BE2C (cell line): ENCODE results near the gene NPIPB13. TPM values are rescaled to one million over a fixed set of nuclear protein-coding genes. Genes with fewer than 3 reads are reported as not detected.
A peak's percentile ranks its signal among the peaks of the same experiment; 100 is the strongest.
"Not testable (repeated sequence)": the region's sequence is repeated elsewhere in the genome, so short reads cannot be mapped to it uniquely, and the experiment has no call there.

ENCODE experiments used
- DNase-seq: peaks from one replicate; pipeline ENCODE4 v3.0.0-alpha.2; 2020
- H3K27me3 ChIP-seq: fragments of 250-450 bp; sonication (Bioruptor Pico); 2 replicates; pipeline ENCODE4 v1.5.1; 2020; ENCODE audit warnings: mild to moderate bottlenecking
- H3K36me3 ChIP-seq: fragments of 250-450 bp; sonication (Bioruptor Pico); 2 replicates; pipeline ENCODE4 v1.5.1; 2020; ENCODE audit warnings: mild to moderate bottlenecking
- H3K4me1 ChIP-seq: fragments of 250-450 bp; sonication (Bioruptor Pico); 2 replicates; pipeline ENCODE4 v1.5.1; 2020
- H3K4me3 ChIP-seq: 2 replicates; pipeline ENCODE4 v1.5.1; 2011; ENCODE audit warnings: low read depth, low read length
- H3K9me3 ChIP-seq: fragments of 250-450 bp; sonication (Bioruptor Pico); 2 replicates; pipeline ENCODE4 v1.5.1; 2020
- polyA plus RNA-seq: library from polyadenylated mRNA; unstranded; fragments of >200 nt; gene quantifications from one replicate; pipeline ENCODE4 v1.2.1, GENCODE V29; 2012; ENCODE audit warnings: low read depth, missing spikeins; ENCODE audit not compliant: insufficient read length, insufficient read depth

NPIPB13 gene
- polyA plus RNA-seq = 1.8 TPM

DNA sequence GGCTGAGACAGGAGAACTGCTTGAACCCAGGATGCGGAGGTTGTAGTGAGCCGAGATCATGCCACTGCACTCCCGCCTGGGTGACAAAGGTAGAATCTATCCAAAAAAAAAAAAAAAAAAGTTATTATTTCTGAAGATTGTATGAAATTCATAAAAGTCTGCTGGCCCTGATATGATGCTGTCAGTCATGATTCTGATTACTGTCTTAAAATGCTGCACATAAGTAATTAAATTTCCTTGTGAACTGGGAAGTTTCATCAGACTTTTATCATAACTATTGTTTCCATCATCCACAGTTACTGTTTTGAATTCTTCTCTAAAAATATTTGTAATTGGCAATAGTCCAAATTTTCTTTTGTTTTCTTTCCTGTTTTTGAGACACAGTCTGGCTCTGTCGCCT is at the start of gene NPIPB13:
NPIPB13 (minus strand) TSS at position 101 of the 400 bp plus-strand sequence. CDS start 2,906 bp downstream, outside the sequence.
- not testable (repeated sequence) for H3K4me3 ChIP-seq, DNase-seq, H3K36me3 ChIP-seq, H3K27me3 ChIP-seq, H3K4me1 ChIP-seq, H3K9me3 ChIP-seq

- DNase-seq, H3K36me3 ChIP-seq, H3K27me3 ChIP-seq, H3K4me3 ChIP-seq, H3K9me3 ChIP-seq, H3K4me1 ChIP-seq: not testable (repeated sequence)
These were observed 34.1 kb upstream of the NPIPB13 start for GRCh38 chr16:30282357-30282756.

DNA sequence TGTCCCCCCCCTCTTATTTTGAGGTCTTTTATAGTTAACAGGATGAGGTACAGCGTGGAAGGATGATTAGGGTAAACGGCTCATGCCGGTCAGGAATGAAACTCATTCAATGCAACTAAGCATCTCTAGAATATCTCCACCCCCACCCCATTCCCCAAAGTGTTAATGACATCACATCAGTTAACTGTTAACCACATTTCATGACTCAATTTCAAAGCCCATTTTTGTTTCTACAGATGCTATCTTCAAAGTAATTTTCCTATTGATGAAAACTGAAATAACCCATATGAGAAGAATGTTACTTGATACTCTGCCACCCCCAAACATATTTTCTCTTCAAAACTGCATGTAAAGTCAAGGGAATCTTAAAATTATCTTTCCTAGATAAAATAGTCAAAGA is 30.2 kb upstream of the NPIPB13 start:
- DNase-seq, H3K27me3 ChIP-seq, H3K9me3 ChIP-seq, H3K4me3 ChIP-seq, H3K4me1 ChIP-seq, H3K36me3 ChIP-seq: not testable (repeated sequence)

DNA sequence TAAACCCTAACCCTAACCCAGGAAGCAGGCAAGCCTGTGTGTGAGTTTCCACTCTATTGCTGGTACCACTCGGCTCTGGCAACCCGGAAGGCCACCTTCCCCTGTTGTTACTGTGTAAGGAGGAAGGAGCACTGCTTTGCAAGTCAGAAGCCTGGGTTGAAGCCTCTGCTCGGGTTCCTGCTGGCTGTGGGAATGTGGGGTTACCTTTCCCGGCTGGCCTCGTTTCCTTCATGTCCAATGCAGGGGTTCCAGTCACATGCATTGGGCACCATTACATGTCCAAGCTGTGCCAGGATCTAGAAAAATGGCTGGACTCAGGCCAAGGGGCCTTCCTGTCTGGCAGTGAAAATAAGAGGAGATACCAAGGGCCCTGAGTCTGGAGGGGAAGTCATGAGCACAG is 31.2 kb downstream of the NPIPB13 start:
- not testable (repeated sequence) for H3K27me3 ChIP-seq, H3K9me3 ChIP-seq, H3K4me3 ChIP-seq, H3K4me1 ChIP-seq, H3K36me3 ChIP-seq
- DNase-seq = peak; percentile 1

- not testable (repeated sequence) for H3K4me1 ChIP-seq, H3K9me3 ChIP-seq, DNase-seq, H3K27me3 ChIP-seq, H3K4me3 ChIP-seq, H3K36me3 ChIP-seq
These were observed 36.9 kb downstream of the NPIPB13 start for GRCh38 chr16:30211414-30211813.

- DNase-seq = not testable (repeated sequence)
These were observed 39.2 kb downstream of the NPIPB13 start for GRCh38 chr16:30209032-30209431.

GRCh38 chr16:30207063-30207704 is 41.1 kb downstream of the NPIPB13 start:
- peak; percentile 6 for DNase-seq
- H3K9me3 ChIP-seq, H3K4me3 ChIP-seq, H3K27me3 ChIP-seq, H3K36me3 ChIP-seq, H3K4me1 ChIP-seq: not testable (repeated sequence)

More at GRCh38 chr16:30209032-30209431, 39.2 kb downstream of the NPIPB13 start:
- H3K4me3 ChIP-seq, H3K36me3 ChIP-seq, H3K9me3 ChIP-seq, H3K4me1 ChIP-seq, H3K27me3 ChIP-seq: not testable (repeated sequence)

- H3K36me3 ChIP-seq, H3K4me1 ChIP-seq, DNase-seq, H3K9me3 ChIP-seq, H3K4me3 ChIP-seq, H3K27me3 ChIP-seq: not testable (repeated sequence)
These were observed 42.0 kb downstream of the NPIPB13 start for GRCh38 chr16:30206252-30206651.

DNA sequence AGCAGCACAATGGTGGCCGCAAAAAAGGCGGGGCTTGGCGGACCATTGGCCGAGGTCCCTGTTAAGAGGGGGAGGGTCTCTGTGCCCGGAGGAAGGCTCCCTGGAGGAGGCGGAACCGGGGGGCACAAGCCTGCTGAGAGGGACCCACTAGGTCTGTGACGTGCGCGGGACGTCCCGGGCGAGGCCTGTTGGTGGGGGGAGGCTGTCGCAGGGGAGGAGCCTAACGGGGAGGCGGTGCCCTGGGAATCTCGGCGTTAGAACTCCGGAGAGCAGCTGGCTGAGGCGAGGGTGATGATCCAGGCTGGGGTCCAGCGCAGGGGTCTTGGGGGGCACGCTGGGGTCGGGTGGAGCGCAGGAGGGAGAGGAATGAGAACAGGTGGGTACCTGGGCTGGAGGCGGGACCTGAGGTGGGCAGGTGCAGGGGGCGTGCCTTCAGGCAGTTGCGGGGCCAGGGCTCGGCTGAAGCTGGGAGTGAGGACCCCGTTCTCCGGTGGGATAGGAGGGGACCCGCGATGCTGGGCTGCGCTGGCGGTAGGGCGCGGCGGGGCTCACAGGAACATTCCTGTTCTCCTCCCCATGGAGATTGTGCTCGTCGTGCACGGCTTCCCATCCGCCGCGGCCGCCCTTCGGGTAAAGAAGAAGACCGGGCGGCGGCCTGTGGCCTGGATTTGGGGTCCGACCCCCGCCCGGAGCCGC is 42.6 kb downstream of the NPIPB13 start:
- not testable (repeated sequence) for H3K4me3 ChIP-seq, H3K27me3 ChIP-seq
- DNase-seq = peak; percentile 10

GRCh38 chr16:30199608-30200343 is 48.5 kb downstream of the NPIPB13 start:
- H3K36me3 ChIP-seq, H3K4me3 ChIP-seq, H3K27me3 ChIP-seq, H3K4me1 ChIP-seq, DNase-seq, H3K9me3 ChIP-seq: not testable (repeated sequence)

More for the DNA sequence above, 42.6 kb downstream of the NPIPB13 start:
- not testable (repeated sequence) for H3K36me3 ChIP-seq, H3K9me3 ChIP-seq, H3K4me1 ChIP-seq

DNA sequence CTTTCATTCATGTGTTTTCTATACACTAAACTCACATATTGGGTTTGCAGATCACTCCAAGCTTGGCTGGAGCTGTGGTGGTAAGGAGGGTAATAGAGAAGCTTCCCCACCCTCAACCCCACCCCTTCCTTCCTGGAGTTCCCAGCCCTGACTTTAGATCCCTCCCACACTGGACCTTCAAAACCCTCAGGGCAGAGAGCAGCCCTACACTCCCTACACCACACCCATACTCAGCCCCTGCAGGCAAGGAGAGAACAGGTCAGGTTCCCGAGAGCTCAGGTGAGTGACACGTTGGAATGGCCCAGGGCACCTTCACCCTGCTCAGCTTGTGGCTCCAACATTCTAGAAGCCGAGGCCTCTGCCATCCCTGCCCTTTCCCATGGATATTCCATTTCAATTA is 49.2 kb downstream of the NPIPB13 start, which contains the start of gene SULT1A3:
SULT1A3 (plus strand) TSS at position 207 of the 400 bp plus-strand sequence. CDS start 1,474 bp downstream, outside the sequence.
- H3K9me3 ChIP-seq, H3K27me3 ChIP-seq, H3K4me3 ChIP-seq, H3K4me1 ChIP-seq, DNase-seq, H3K36me3 ChIP-seq: not testable (repeated sequence)
